Choroid plexus epithelial cell (primary cell): ENCODE measurements around the gene NOL7.

ENCODE experiments used
- DNase-seq: peaks from one replicate; pipeline ENCODE4 v3.0.0-alpha.2; 2010; ENCODE audit warnings: low read depth
- H3K4me3 ChIP-seq: 2 replicates; pipeline ENCODE4 v1.5.1; 2011; ENCODE audit warnings: low read depth, mild to moderate bottlenecking, control low read depth, low read length, moderate library complexity
- TF ChIP-seq, protein P1 (sequence below): conservative IDR thresholded peaks from 2 replicates; pipeline ENCODE4 v1.5.1; 2011; ENCODE audit warnings: low read depth, mild to moderate bottlenecking, control low read depth, inconsistent platforms, low read length, moderate library complexity

NOL7 gene

DNA sequence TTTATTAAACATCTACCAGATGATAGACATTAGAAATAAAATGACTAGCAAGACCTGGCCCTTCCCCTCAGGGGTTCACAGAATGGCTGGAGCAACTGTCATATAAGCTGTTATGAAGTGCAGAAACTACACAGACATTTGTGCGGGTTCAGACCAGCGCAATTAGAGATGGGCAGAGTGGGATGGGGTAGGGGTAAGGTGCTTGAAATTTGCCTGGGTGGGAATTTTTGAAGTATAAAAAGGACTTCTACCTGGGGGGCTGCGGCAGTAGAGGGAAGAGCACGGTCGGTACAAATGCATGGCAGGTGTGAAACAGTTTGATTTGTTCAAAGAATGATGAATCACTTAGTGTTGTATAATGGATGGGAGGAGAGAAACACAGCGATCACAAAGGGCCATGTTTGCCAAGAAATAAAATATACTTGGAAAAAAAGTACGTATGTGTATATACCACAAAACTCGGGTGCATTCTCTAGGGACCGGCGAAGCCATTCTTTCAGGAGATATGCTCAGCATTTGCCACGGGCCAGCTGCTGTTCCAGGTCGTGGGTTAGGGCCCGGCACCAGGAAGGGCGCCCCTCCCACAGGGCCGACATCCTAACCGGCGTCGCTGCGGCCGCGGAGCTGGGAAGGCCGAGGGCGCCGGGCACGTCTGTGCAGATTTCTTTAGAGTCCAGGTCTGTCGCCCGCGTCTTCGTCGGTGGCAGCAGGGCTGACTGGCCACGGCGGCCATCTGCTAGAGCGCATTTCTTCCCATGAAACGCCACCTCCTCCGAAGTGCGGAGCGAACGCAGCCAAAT, 809 bp upstream of the NOL7 start:
- DNase-seq, result peak; percentile 52
- peak overlapping the region; percentile 94 for H3K4me3 ChIP-seq
- TF ChIP-seq, protein P1, sequence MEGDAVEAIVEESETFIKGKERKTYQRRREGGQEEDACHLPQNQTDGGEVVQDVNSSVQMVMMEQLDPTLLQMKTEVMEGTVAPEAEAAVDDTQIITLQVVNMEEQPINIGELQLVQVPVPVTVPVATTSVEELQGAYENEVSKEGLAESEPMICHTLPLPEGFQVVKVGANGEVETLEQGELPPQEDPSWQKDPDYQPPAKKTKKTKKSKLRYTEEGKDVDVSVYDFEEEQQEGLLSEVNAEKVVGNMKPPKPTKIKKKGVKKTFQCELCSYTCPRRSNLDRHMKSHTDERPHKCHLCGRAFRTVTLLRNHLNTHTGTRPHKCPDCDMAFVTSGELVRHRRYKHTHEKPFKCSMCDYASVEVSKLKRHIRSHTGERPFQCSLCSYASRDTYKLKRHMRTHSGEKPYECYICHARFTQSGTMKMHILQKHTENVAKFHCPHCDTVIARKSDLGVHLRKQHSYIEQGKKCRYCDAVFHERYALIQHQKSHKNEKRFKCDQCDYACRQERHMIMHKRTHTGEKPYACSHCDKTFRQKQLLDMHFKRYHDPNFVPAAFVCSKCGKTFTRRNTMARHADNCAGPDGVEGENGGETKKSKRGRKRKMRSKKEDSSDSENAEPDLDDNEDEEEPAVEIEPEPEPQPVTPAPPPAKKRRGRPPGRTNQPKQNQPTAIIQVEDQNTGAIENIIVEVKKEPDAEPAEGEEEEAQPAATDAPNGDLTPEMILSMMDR, result no peak

DNA sequence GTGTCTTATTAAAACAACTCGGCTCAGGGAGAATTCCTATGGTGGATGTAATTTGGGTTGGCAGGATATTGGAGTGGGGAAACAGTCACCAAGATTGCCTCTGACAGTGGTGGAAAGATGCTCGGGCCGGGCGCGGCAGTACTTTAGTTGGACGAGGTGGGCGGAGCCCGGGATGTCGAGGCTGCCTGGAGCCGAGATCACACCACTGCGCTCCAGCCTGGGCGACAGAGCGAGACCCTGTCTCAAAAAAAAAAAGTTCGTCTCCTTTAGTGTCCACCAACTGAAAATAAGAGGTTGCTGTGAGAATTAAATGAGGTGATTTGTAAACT, 621 bp downstream of the NOL7 start:
- DNase-seq, result peak; percentile 39
- TF ChIP-seq, protein P1, result no peak
- H3K4me3 ChIP-seq, result peak overlapping the region; percentile 94

DNA sequence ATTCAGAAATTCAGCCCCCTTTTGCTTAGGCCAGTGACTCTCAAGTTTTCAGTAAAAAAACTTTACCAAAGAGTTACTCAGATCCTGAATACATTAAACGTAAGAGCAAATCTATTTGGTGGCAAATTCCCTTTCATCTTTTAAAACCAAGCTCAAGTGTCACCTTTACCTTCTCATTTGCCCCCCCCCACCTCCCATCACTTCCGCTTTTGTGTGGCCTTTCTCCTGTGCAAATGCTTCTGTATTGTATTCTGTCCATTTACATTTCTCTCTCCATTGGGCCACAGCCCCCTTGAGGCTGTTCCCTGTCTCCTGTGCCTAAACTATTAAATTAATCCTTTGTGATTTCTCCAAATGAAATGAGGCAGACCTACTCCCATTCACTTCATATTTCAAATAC, 1.9 kb downstream of the NOL7 start:
- TF ChIP-seq, protein P1, result no peak
- H3K4me3 ChIP-seq, result no peak overlapping the region
- no peak for DNase-seq

DNA sequence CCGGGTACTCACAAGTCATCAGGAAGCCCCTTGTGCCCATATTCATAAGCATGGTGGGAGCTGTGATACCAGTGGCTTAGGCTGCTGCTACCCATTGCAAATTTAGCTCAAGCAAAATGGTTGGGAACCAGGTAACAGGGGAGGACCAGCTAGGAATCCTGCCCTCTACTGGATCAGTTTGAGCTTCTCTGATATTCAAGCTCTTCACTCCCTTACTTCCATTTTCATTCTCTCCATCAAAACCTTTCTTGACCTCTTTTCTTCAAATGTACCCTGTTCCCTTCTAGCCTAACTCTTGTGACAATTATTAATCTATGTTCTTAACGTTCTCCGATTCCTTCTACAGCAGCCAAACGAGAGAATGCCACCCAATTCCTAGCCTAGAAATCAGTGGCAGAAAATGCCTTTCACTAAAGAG, 9.7 kb downstream of the NOL7 start:
- peak; percentile 66 for DNase-seq
- TF ChIP-seq, protein P1, result peak; percentile 68
- H3K4me3 ChIP-seq, result no peak overlapping the region

- no peak for DNase-seq
- no peak overlapping the region for H3K4me3 ChIP-seq
Measured at GRCh38 chr6:13629459-13630116, 14.5 kb downstream of the NOL7 start.

DNA sequence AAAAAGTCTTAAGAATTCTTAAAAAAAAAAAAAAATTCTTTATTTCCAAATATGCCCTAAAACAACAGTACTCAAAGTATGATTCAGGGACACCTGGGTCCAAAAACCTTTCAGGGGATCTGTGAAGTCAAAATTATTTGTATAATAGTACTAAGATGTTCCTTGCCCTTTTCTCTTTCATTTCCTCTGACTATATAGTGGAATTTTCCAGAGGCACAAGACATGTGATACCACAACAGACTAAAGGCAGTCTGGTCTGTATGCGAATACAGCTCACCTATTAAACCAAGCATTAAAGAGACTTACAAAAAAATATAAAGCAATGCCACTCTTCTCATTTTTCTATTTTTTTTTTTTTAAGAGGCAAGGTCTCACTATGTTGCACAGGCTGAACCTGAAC, 15.4 kb downstream of the NOL7 start:
- no peak overlapping the region for H3K4me3 ChIP-seq
- DNase-seq, result peak; percentile 13
- TF ChIP-seq, protein P1, result no peak

More at GRCh38 chr6:13629459-13630116, 14.5 kb downstream of the NOL7 start:
- TF ChIP-seq, protein P1, result no peak
